Rectal smooth muscle tissue (tissue), 1 donor: ENCODE measurements around the gene ACVR1C.
"Not testable (repeated sequence)": the region's sequence is repeated elsewhere in the genome, so short reads cannot be mapped to it uniquely, and the experiment has no call there.

Experiments used
- H3K27ac ChIP-seq: one replicate; pipeline ENCODE4 v1.7.0; 2013; ENCODE audit warnings: low read depth, low read length, inconsistent platforms
- H3K27me3 ChIP-seq: one replicate; pipeline ENCODE4 v1.7.0; 2013; ENCODE audit warnings: low read length; ENCODE audit not compliant: control insufficient read depth, insufficient read depth
- H3K36me3 ChIP-seq: one replicate; pipeline ENCODE4 v1.7.0; 2013; ENCODE audit warnings: low read length; ENCODE audit not compliant: control insufficient read depth, insufficient read depth
- H3K4me1 ChIP-seq: one replicate; pipeline ENCODE4 v1.7.0; 2013; ENCODE audit warnings: low read length; ENCODE audit not compliant: control insufficient read depth, insufficient read depth
- H3K4me3 ChIP-seq: one replicate; pipeline ENCODE4 v1.7.0; 2013; ENCODE audit warnings: low read length
- H3K9ac ChIP-seq: one replicate; pipeline ENCODE4 v1.7.0; 2013; ENCODE audit warnings: low read length

Gene ACVR1C

GRCh38 chr2:157611726-157612125, 16.9 kb downstream of the ACVR1C start:
- H3K27me3 ChIP-seq, result no peaks in the 10 kb centered on the region
- no peak overlapping the region for H3K9ac ChIP-seq
- H3K4me3 ChIP-seq, result no peak overlapping the region
- no peaks in the 10 kb centered on the region for H3K4me1 ChIP-seq
- no peaks in the 10 kb centered on the region for H3K36me3 ChIP-seq
- H3K27ac ChIP-seq, result no peak overlapping the region

GRCh38 chr2:157611110-157611509, 17.6 kb downstream of the ACVR1C start:
- Histone ChIP-seq H3K4me3 (no peak overlapping the region), H3K9ac (no peak overlapping the region), H3K36me3 (no peaks in the 10 kb centered on the region), H3K4me1 (no peaks in the 10 kb centered on the region), H3K27me3 (no peaks in the 10 kb centered on the region), H3K27ac (no peak overlapping the region)

- H3K4me3 ChIP-seq, result no peak overlapping the region
- H3K27me3 ChIP-seq, result no peaks in the 10 kb centered on the region
- no peaks in the 10 kb centered on the region for H3K4me1 ChIP-seq
- no peak overlapping the region for H3K27ac ChIP-seq
- no peak overlapping the region for H3K9ac ChIP-seq
- H3K36me3 ChIP-seq, result no peaks in the 10 kb centered on the region
Observed at GRCh38 chr2:157606534-157606933, 22.1 kb downstream of the ACVR1C start.

GRCh38 chr2:157603198-157603597, 25.5 kb downstream of the ACVR1C start:
- Histone ChIP-seq H3K9ac (no peak overlapping the region), H3K4me1 (no peaks in the 10 kb centered on the region), H3K27me3 (no peaks in the 10 kb centered on the region), H3K4me3 (no peak overlapping the region), H3K27ac (no peak overlapping the region), H3K36me3 (no peaks in the 10 kb centered on the region)

- Histone ChIP-seq H3K27me3 (no peaks in the 10 kb centered on the region), H3K4me1 (no peaks in the 10 kb centered on the region), H3K27ac (no peak overlapping the region), H3K4me3 (no peak overlapping the region), H3K36me3 (no peaks in the 10 kb centered on the region), H3K9ac (no peak overlapping the region)
Observed at GRCh38 chr2:157601807-157602206, 26.9 kb downstream of the ACVR1C start.

- no peak overlapping the region for H3K27ac ChIP-seq
- no peaks in the 10 kb centered on the region for H3K36me3 ChIP-seq
- H3K4me1 ChIP-seq, result no peaks in the 10 kb centered on the region
- no peaks in the 10 kb centered on the region for H3K27me3 ChIP-seq
- H3K9ac ChIP-seq, result no peak overlapping the region
- no peak overlapping the region for H3K4me3 ChIP-seq
Observed at GRCh38 chr2:157596992-157597681, 31.5 kb downstream of the ACVR1C start.

- Histone ChIP-seq H3K4me3 (no peak overlapping the region), H3K4me1 (no peaks in the 10 kb centered on the region), H3K9ac (no peak overlapping the region), H3K27ac (no peak overlapping the region), H3K27me3 (no peaks in the 10 kb centered on the region), H3K36me3 (no peaks in the 10 kb centered on the region)
Observed at GRCh38 chr2:157593411-157593810, 35.3 kb downstream of the ACVR1C start.

- H3K4me1 ChIP-seq, result no peaks in the 10 kb centered on the region
- H3K4me3 ChIP-seq, result no peak overlapping the region
- H3K9ac ChIP-seq, result no peak overlapping the region
- no peaks in the 10 kb centered on the region for H3K27me3 ChIP-seq
- H3K36me3 ChIP-seq, result no peaks in the 10 kb centered on the region
- H3K27ac ChIP-seq, result no peak overlapping the region
Observed at GRCh38 chr2:157592948-157593347, 35.7 kb downstream of the ACVR1C start.

- Histone ChIP-seq H3K27ac (no peak overlapping the region), H3K4me3 (no peak overlapping the region), H3K27me3 (no peaks in the 10 kb centered on the region), H3K36me3 (no peaks in the 10 kb centered on the region), H3K9ac (no peak overlapping the region), H3K4me1 (no peaks in the 10 kb centered on the region)
Observed at GRCh38 chr2:157592374-157592773, 36.3 kb downstream of the ACVR1C start.

GRCh38 chr2:157587576-157587975, 41.1 kb downstream of the ACVR1C start:
- Histone ChIP-seq H3K27me3 (no peaks in the 10 kb centered on the region), H3K36me3 (no peaks in the 10 kb centered on the region), H3K4me1 (no peaks in the 10 kb centered on the region), H3K9ac (no peak overlapping the region), H3K27ac (no peak overlapping the region), H3K4me3 (no peak overlapping the region)

- Histone ChIP-seq H3K9ac (no peak overlapping the region), H3K36me3 (no peaks in the 10 kb centered on the region), H3K27ac (no peak overlapping the region), H3K4me3 (no peak overlapping the region), H3K27me3 (no peaks in the 10 kb centered on the region), H3K4me1 (no peaks in the 10 kb centered on the region)
Observed at GRCh38 chr2:157574165-157574564, 54.5 kb downstream of the ACVR1C start.

GRCh38 chr2:157572725-157573124, 55.9 kb downstream of the ACVR1C start:
- Histone ChIP-seq H3K27ac (no peak overlapping the region), H3K27me3 (no peaks in the 10 kb centered on the region), H3K36me3 (no peaks in the 10 kb centered on the region), H3K9ac (no peak overlapping the region), H3K4me3 (no peak overlapping the region), H3K4me1 (no peaks in the 10 kb centered on the region)

- H3K4me1 ChIP-seq, H3K27me3 ChIP-seq, H3K9ac ChIP-seq, H3K27ac ChIP-seq, H3K4me3 ChIP-seq, H3K36me3 ChIP-seq: not testable (repeated sequence)
Observed at GRCh38 chr2:157566623-157567022, 62.0 kb downstream of the ACVR1C start.
